ENCODE results near the gene ROCK2. TPM values are rescaled to one million over a fixed set of nuclear protein-coding genes. Genes with fewer than 3 reads are reported as not detected.

The ROCK2 gene
- total and polyA plus RNA-seq, 2 of the 8 experiments (the other 6 are each of a cell fraction or from before 2014, with no cell fraction given) = 2.7 to 29.0 TPM

GRCh38 chr2:11299439-11299838 lies 45.0 kb downstream of the ROCK2 start:
- H3K23me2 ChIP-seq (ENCODE audit: low read depth, low read length) = no peaks in the 10 kb centered on the region; the same call in 1 of the 2 replicates
- H4K20me1 ChIP-seq (replicated peaks in 1 of 2; ENCODE audit: control insufficient read depth in 1 of 2, insufficient read depth in 2 of 2, low read length in 2 of 2) = no peaks in the 10 kb centered on the region
- H2BK120ac ChIP-seq (replicated peaks; ENCODE audit: low read depth, low read length) = no peak overlapping the region
- TF ChIP-seq SAP30 (IDR thresholded peaks at IDR 0.05; ENCODE audit: insufficient read depth, insufficient replicate concordance, low read length) (no peak), SUZ12 (IDR thresholded peaks at IDR 0.05; ENCODE audit: low read length) (no peak), MAX (IDR thresholded peaks at IDR 0.05) (no peak), TBP (IDR thresholded peaks at IDR 0.05; ENCODE audit: low read depth, low read length) (no peak), TAF7 (optimal IDR thresholded peaks at IDR 0.05; ENCODE audit: borderline replicate concordance, low read depth, low read length) (no peak), EP300 (IDR thresholded peaks at IDR 0.05; ENCODE audit: borderline replicate concordance in 1 of 2, low read depth in 2 of 2, low read length in 2 of 2) (no peak), CHD2 (IDR thresholded peaks at IDR 0.05; ENCODE audit: low read length) (no peak), FOSL1 (IDR thresholded peaks at IDR 0.05; ENCODE audit: insufficient read depth, low read depth, low read length) (no peak), KDM1A (IDR thresholded peaks at IDR 0.05; ENCODE audit: borderline replicate concordance, low read length) (no peak), JUND (IDR thresholded peaks at IDR 0.05; ENCODE audit: low read length) (no peak), RAD21 (IDR thresholded peaks at IDR 0.05 in 1 of 2, conservative IDR thresholded peaks at IDR 0.05 in 1 of 2; ENCODE audit: low read depth in 2 of 2, low read length in 2 of 2) (no peak), ASH2L (IDR thresholded peaks at IDR 0.05; ENCODE audit: low read length) (no peak)
- FAIRE-seq (no peak), DNase-seq (ENCODE audit: low read depth in 1 of 2, low spot score in 2 of 2) (no peak)
- H4K8ac ChIP-seq (ENCODE audit: extremely low read depth, insufficient read depth, low read length) = no peak overlapping the region
- no peak overlapping the region for H3K56ac ChIP-seq (replicated peaks; ENCODE audit: insufficient read length, low read depth, low read length)
- no peaks in the 10 kb centered on the region for H3K9me3 ChIP-seq (ENCODE audit: insufficient read depth in 2 of 2, low read depth in 1 of 2, low read length in 1 of 2)
- H3K4me3 ChIP-seq (ENCODE audit: extremely low read depth in 1 of 4, insufficient read depth in 2 of 4, low read depth in 3 of 4, low read length in 4 of 4) = no peak overlapping the region
- H2BK12ac ChIP-seq (ENCODE audit: low read depth, low read length) = no peak overlapping the region
- H3K4me1 ChIP-seq (replicated peaks in 1 of 4; ENCODE audit: control insufficient read depth in 3 of 4, insufficient read depth in 4 of 4, low read length in 3 of 4) = no peaks in the 10 kb centered on the region
- ChIA-PET POLR2A (ENCODE audit: partially characterized antibody) (interaction anchor here (0.6 kb wide), 1 partner anchor 12 kb away, joined by 3 read pairs; no protein-coding TSS in a partner anchor), CTCF (ENCODE audit: partially characterized antibody) (interaction anchor here (0.7 to 1.0 kb wide), 4 partner anchors 10 to 184 kb away, joined by 3 to 5 read pairs (median 4); no protein-coding TSS in a partner anchor)
- peaks cover 0 to 73% of the 10 kb centered on the region in 2 experiments; a peak in 2 of 4 replicates for H3K79me2 ChIP-seq (ENCODE audit: control insufficient read depth in 1 of 2, insufficient read depth in 2 of 2, low read length in 2 of 2)
- 90% methylated on average over 6 of the region's 6 CpGs; no CpG with 5 or more reads in 1 of the 2 experiments for WGBS, 2 experiments (ENCODE audit: extremely low coverage in 1 of 2, insufficient coverage in 1 of 2, insufficient read length in 1 of 2, insufficient replicate concordance in 2 of 2, low coverage in 1 of 2, low lambda C conversion rate in 2 of 2, missing lambda C conversion rate in 1 of 2)
- H3K9ac ChIP-seq (replicated peaks in 1 of 4; ENCODE audit: extremely low read depth in 1 of 4, low read depth in 3 of 4, low read length in 3 of 4) = no peak overlapping the region
- no peak overlapping the region for H3K27ac ChIP-seq (ENCODE audit: low read depth, low read length)
- H2AK5ac ChIP-seq (ENCODE audit: low read depth, low read length) = no peak overlapping the region
- no peaks in the 10 kb centered on the region for H3K27me3 ChIP-seq (replicated peaks in 1 of 4; ENCODE audit: control insufficient read depth in 3 of 4, extremely low read depth in 1 of 4, insufficient read depth in 3 of 4, low read length in 3 of 4)
- H3K36me3 ChIP-seq (ENCODE audit: control insufficient read depth in 2 of 4, insufficient read depth in 4 of 4, low read length in 3 of 4) = no peaks in the 10 kb centered on the region
- no peak overlapping the region for H3K4me2 ChIP-seq (ENCODE audit: insufficient read depth in 1 of 2, low read depth in 2 of 2, low read length in 2 of 2)
- no peak overlapping the region for H3K23ac ChIP-seq (ENCODE audit: insufficient read length)
- no peak overlapping the region for H2BK5ac ChIP-seq (ENCODE audit: low read depth, low read length)
- H3K79me1 ChIP-seq (ENCODE audit: low read depth, low read length) = peaks cover 2% of the 10 kb centered on the region; the same call in 1 of the 2 replicates
- H3K4ac ChIP-seq (replicated peaks; ENCODE audit: insufficient read length, low read depth, low read length) = no peak overlapping the region
- no peak overlapping the region for H3K14ac ChIP-seq (ENCODE audit: insufficient read length)
- H2BK15ac ChIP-seq (ENCODE audit: low read length) = no peak overlapping the region
- no peak overlapping the region for H2BK20ac ChIP-seq (ENCODE audit: low read length)
- H3K18ac ChIP-seq (ENCODE audit: extremely low read depth, low read length) = no peak overlapping the region
- H4K5ac ChIP-seq (ENCODE audit: insufficient read length, low read depth, low read length) = no peak overlapping the region
- H4K91ac ChIP-seq (replicated peaks; ENCODE audit: insufficient read length, low read length) = no peak overlapping the region
- H2AFZ ChIP-seq (ENCODE audit: low read length) = no peak overlapping the region

Measured in H1 (cell line).